ENCODE measurements around the gene PTPRD. TPM values are rescaled to one million over a fixed set of nuclear protein-coding genes. Genes with fewer than 3 reads are reported as not detected.

The PTPRD gene
- total RNA-seq, 1 experiment from 2014 or later = 32.5 TPM

- no peaks in the 10 kb centered on the region for H3K23me2 ChIP-seq (ENCODE audit: insufficient read length, low read depth, low read length, poor library complexity, severe bottlenecking)
- no peak overlapping the region for H4K91ac ChIP-seq (ENCODE audit: insufficient read length, low read depth, low read length)
- no peak overlapping the region for H2BK120ac ChIP-seq (ENCODE audit: low read depth, low read length, poor library complexity, severe bottlenecking)
- no peak overlapping the region for H3K4ac ChIP-seq (ENCODE audit: low read depth, low read length)
- H4K5ac ChIP-seq (ENCODE audit: insufficient read length, low read depth, low read length) = no peak overlapping the region
- Mint-ChIP-seq H3K36me3 (ENCODE audit: insufficient read depth in 1 of 3, low read depth in 3 of 3) (peaks cover 0 to 11% (median 2%) of the 10 kb centered on the region in 3 experiments; a peak in 2 of 7 replicates), H3K27me3 (ENCODE audit: low read depth) (no peaks in the 10 kb centered on the region), H3K27ac (peak overlapping the region in 2 of 3 experiments; percentile 34 to 40; a peak in 1 of 7 replicates), H3K4me3 (no peak overlapping the region), H3K9me3 (peaks cover 10 to 11% of the 10 kb centered on the region in 2 experiments), H3K4me1 (peaks cover 2% of the 10 kb centered on the region in 2 experiments)
- H3K79me1 ChIP-seq (ENCODE audit: insufficient read depth, low read depth, low read length, poor library complexity, severe bottlenecking) = no peaks in the 10 kb centered on the region
- no peaks in the 10 kb centered on the region for H3K9me3 ChIP-seq (ENCODE audit: control insufficient read depth, low read depth, low read length)
- no peak overlapping the region for H2BK20ac ChIP-seq (ENCODE audit: low read depth, low read length, poor library complexity, severe bottlenecking)
- WGBS (ENCODE audit: extremely low coverage, insufficient read length, low lambda C conversion rate) = no CpG with 5 or more reads among the region's 3 CpGs
- H2AK5ac ChIP-seq (ENCODE audit: insufficient read length, low read length) = no peak overlapping the region
- no peak overlapping the region for H3K27ac ChIP-seq (ENCODE audit: insufficient read length, low read depth, low read length)
- no peak overlapping the region for H2BK5ac ChIP-seq (ENCODE audit: insufficient read length, low read length)
- H3K4me2 ChIP-seq (ENCODE audit: insufficient read depth, insufficient read length, low read length) = no peak overlapping the region
- H3T11ph ChIP-seq (ENCODE audit: low read length) = no peak overlapping the region
- H4K20me1 ChIP-seq (ENCODE audit: control insufficient read depth, insufficient read depth, insufficient read length) = no peaks in the 10 kb centered on the region
- H4K8ac ChIP-seq (replicated peaks; ENCODE audit: insufficient read length, low read depth, low read length) = no peak overlapping the region
- H3K23ac ChIP-seq (ENCODE audit: insufficient read length, low read depth, low read length) = no peak overlapping the region
- no peak overlapping the region for H2BK12ac ChIP-seq (ENCODE audit: insufficient read length, low read depth, low read length)
- DNase-seq = peak; percentile 71
- H3K27me3 ChIP-seq (ENCODE audit: insufficient read depth, low read length) = no peaks in the 10 kb centered on the region
- H3K18ac ChIP-seq (ENCODE audit: insufficient read length, low read depth, low read length) = no peak overlapping the region
- H3K9ac ChIP-seq (ENCODE audit: extremely low read depth, insufficient read length, low read length) = no peak overlapping the region
- TF ChIP-seq CTCF (conservative IDR thresholded peaks at IDR 0.05) = peak; percentile 56
- no peak overlapping the region for H2BK15ac ChIP-seq (ENCODE audit: low read depth, low read length)
- H3K56ac ChIP-seq (ENCODE audit: insufficient read length, low read depth, low read length) = no peak overlapping the region
- H3K14ac ChIP-seq (ENCODE audit: insufficient read depth, low read length) = no peak overlapping the region
- H3K79me2 ChIP-seq (ENCODE audit: insufficient read depth, low read length) = no peaks in the 10 kb centered on the region
- no peaks in the 10 kb centered on the region for H3K4me1 ChIP-seq (ENCODE audit: insufficient read depth, low read length)
- H2AFZ ChIP-seq (ENCODE audit: low read length) = no peak overlapping the region
Measured at GRCh38 chr9:9914174-9914573, 698.6 kb downstream of the PTPRD start.

All from H9 (cell line).